Dermis blood vessel endothelial cell (primary cell): ENCODE measurements around the gene STARD10. TPM values are rescaled to one million over a fixed set of nuclear protein-coding genes. Genes with fewer than 3 reads are reported as not detected.
A peak's percentile ranks its signal among the peaks of the same experiment; 100 is the strongest.
"Not testable (repeated sequence)": the region's sequence is repeated elsewhere in the genome, so short reads cannot be mapped to it uniquely, and the experiment has no call there.

Experiments used
- DNase-seq: peaks from one replicate; pipeline ENCODE4 v3.0.0; 2010
- total RNA-seq: library from RNA; depleted of rRNA; stranded (reverse); fragments of >200 nt; gene quantifications from 2 replicates; pipeline ENCODE4 v1.2.3, GENCODE V29; 2014

The STARD10 gene
- total RNA-seq, 1 donor from 2014 or later = 60.4 TPM

DNA sequence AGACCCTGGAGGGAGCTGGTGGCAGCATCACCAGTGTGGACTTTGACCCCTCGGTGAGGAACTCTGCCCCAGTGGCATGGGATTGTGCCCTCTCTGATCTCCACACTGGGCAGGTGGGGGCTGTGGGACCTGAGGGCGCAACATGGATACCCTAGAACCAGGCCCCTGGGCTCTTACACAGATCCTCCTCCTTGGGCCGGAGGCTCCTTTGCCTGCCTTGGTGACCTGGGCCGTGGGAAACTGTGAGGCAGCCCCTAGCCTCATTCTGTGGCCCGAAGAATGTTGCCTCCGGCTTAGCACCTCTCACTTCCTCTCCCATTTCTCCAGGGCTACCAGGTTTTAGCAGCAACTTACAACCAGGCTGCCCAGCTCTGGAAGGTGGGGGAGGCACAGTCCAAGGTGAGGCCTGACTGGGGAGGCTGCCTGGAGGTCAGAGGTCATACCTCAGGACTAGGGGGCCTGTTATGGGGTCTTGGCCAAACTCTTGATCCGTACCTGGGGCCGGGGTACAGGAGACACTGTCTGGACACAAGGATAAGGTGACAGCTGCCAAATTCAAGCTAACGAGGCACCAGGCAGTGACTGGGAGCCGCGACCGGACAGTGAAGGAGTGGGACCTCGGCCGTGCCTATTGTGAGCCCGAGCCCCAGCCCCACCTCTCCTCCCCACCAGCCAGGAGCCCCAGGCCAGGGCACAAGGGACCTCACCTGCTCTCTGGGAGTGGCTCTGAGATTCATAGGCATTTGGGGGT, 32.5 kb upstream of the STARD10 start:
- no peak for DNase-seq

GRCh38 chr11:72825661-72826060, 31.8 kb upstream of the STARD10 start:
- no peak for DNase-seq

DNA sequence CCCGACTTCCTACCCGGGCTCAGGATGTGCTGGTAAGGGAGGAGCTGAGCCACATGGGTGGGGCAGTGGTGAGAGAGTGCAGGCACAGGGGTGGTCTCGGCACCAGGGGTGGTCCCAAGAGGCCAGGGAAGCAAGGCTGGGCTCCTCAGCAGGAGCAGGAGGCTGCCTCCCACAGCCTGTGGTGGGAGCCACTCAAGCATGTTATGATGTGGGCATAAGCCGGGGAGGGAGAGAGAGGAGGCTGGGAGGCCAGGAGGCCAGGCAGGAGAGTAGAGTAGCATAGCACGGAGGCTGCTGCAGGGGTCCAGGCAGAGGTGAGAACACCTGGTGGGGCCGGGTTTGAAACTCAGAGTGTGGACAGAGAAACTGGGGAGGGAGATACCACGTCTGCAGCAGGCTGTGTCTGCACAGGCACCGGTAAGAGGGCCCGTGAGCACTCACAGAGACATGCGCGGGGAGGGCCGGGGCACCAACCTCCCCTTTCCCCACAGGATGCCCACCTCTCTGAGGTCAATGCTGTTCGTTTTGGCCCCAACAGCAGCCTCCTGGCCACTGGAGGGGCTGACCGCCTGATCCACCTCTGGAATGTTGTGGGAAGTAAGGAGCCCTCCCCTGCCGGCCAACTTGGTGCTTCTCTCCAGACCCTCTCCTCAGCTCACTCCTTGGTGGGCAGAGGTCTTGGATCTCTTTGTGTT, 31.1 kb upstream of the STARD10 start:
- DNase-seq = no peak

GRCh38 chr11:72824020-72824419, 30.2 kb upstream of the STARD10 start:
- DNase-seq = no peak

GRCh38 chr11:72823105-72823804, 29.4 kb upstream of the STARD10 start:
- no peak for DNase-seq

DNA sequence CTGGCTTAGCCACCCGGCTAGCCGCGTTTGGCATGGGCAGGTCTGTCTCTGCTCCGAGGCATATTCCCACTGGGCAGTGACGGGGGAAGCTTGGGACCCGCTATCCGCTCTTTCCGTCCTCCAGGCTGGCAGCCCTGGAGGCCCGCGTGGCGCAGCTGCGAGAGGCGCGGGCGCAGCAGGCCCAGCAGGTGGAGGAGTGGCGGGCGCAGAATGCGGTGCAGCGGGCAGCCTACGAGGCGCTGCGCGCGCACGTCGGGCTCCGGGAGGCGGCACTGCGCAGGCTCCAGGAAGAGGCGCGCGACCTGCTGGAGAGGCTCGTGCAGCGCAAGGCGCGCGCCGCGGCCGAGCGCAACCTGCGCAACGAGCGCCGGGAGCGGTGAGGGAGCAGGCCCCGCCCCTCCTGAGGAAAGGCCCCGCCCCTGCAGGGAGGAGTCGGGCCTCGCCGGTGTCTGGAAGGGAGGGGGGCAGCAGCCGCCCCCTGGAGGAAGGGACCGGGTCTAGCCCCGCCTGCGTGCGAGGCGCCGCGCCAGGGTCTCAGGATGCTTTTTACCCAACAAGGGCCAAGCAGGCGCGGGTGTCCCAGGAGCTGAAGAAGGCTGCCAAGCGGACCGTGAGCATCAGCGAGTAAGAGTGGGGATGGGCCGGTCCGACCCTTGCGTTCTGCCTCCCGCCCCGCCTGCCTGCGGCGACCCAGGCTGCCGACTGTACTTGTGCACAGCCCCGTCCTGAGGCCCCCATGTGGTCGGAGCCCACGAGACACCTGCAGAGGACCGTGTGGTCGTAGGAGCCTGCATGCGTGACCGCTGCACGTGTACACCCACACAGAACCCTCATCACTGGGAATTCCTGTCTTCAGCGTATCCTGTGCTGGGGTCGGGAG, 28.3 kb upstream of the STARD10 start:
- DNase-seq = peak; percentile 93

GRCh38 chr11:72821221-72821919, 27.5 kb upstream of the STARD10 start:
- DNase-seq = no peak

- no peak for DNase-seq
Observed at GRCh38 chr11:72820439-72821139, 26.7 kb upstream of the STARD10 start.

DNA sequence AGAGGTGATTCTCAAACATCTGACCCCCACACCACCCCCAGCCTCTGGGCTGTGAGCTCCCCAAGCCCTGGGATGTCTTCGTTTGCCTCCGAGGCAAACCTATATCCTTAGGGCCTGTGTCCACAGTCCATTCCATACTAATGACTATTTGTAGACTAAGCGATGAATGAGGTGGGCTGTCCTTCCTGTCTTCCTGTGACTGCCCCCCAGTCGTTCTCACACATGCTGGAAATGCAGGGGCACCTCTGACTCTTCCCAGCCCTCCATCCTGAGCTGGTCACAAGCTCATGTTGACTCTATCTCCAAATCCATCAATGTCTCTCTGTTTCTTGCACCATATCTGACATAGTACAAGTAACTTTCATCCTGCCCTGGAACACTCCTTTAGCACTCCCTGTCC, 25.1 kb upstream of the STARD10 start:
- DNase-seq = no peak

DNA sequence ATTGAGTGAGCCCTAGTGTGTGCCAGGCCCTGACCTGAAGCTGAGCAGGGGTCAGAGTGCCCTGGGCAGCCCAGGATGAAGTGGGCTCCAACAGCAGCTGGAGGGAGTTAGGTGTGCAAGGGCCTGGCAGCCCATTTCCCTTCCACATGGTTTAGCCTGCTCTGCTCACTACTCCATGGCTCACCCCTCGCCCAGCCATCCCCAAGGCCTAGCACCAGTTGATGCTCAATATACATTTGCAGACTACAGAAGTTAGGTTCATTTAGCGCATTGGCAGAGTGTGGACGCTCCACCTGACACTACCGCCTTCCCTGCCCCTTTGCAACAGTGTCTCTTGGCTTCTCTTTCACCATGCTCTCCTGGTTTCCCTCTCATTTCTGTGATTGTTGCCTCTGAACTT, 24.1 kb upstream of the STARD10 start:
- DNase-seq = no peak

- DNase-seq = no peak
Observed at GRCh38 chr11:72816404-72816990, 22.6 kb upstream of the STARD10 start.

DNA sequence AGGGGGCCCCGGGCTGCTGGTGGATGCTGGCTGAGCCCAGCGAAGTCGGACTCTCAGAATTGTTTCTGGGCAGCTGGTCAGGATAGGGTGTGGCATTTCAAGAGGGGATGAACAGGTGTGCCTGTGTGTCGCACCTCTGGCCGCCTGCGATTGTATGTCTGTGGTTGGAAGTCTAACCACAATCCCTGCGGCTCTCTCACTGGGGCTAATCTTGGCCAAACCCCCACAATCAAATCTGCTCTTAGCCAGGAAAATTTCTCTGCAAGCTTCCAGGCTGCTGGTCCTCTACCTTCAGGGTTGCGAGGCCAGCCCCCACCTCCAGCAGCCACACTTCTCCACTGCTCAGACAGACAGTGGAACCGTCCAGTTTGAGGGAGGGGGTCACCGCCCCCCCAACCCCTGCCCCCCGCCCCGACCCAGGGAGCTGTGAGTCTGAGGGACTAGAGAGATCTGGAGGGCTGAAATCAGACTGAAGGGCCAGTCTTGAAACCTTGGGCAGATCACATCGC, 21.3 kb upstream of the STARD10 start:
- DNase-seq = no peak

DNA sequence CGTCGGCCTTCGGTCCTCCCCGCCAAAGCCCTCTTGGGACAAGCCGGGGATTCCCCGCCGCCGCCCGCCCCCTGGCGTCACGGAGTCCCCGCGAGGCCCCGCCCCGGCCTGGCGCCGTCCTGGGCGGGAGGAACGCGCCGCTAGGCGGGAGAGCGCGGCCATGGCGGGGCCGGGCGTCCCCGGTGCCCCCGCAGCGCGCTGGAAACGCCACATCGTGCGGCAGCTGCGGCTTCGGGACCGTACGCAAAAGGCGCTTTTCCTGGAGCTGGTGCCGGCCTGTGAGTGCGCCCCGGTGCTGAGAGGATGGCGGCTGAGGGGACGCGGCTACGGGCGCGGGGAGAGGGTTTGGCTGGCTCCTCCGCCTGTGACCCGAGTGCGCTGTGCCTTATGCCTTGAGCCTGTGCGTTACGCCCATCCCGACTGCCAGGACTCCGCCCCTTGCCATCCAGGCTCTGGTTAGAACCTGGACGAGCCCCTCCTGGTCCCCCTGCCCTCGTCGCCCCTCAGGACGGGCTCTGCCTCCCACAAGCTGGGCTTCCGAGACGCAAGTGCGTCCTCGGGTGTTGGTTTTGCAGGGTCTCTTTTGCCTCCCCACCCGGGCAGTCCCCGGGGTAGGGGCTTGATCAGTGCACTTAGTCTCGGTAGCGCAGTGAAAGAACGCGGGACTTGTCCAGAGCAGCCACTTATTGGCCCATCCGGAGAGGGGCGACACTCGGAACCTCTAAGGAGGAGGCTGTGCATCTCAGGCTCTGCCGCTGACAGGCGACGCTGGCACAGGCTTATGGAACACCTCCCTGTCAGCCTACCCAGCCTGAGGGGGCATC, 20.7 kb upstream of the STARD10 start, which contains the start of gene ATG16L2:
ATG16L2 (plus strand) TSS at position 126 of the 824 bp plus-strand sequence; CDS start at position 161, 35 bp downstream.
- DNase-seq = peak; percentile 92

DNA sequence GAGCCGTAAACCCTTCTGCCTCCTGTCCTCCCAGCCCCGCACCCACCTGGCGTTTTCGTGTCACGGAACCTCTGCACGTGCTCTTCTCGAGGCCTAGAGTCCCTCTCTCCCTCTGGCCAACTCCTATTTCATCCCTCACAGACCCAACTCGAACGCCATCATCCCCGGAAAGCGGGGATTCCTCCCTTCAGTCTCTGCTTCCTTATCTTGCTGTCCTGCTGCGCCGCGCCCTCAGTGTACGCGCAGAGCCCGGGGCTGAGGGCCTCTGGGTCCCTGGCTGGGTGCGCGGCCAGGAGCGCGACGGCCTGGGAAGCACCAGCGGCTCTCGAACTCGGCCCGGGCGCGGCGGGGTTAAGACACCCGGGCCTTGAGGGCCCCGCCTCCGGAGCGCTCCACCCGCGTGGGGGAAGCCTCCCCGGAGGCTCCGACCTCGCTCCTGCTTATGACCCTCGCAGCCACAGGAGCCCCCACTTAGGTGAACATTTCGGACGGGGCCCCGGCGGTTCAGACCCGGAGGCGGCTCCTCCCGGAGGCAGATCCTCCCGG, 20.0 kb upstream of the STARD10 start:
- DNase-seq = peak; percentile 77

DNA sequence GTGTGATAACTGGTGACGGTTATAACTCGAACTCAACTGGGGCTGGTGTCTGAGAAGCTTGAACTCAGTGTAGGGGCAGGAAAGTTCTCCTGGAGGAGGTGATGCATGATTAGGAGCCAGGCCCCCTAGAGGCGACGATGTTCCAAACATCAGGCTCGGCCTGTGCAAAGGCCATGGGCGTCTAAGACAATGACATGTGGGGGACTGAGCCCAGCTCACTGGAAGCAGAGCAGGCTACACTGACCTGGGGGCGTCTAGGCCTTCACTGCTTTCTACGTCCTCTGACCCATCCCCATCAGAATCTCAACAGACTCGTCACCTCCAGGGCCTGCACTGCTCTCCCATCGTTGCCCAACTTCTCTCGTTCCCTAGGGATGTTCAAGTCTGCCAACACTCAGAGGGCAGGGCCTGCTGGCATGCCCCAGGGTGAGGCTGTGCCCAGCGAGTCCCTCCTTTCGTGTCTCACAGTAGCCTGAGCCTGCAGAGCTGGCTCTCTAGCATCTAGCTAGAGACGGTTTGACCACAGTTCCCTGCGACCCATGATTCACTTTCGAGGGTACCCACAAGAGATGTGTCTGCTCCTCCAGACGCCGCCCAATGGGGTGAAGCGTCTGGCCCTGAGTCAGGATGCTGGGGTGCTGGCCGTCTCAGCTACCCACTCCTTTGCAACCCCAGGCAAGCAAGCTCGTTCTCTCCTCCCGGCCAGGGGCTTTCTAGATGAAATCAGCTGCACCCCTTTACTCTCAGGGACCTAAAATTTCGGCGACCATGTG, 19.3 kb upstream of the STARD10 start:
- peak; percentile 76 for DNase-seq

GRCh38 chr11:72812604-72812966, 18.7 kb upstream of the STARD10 start:
- no peak for DNase-seq

DNA sequence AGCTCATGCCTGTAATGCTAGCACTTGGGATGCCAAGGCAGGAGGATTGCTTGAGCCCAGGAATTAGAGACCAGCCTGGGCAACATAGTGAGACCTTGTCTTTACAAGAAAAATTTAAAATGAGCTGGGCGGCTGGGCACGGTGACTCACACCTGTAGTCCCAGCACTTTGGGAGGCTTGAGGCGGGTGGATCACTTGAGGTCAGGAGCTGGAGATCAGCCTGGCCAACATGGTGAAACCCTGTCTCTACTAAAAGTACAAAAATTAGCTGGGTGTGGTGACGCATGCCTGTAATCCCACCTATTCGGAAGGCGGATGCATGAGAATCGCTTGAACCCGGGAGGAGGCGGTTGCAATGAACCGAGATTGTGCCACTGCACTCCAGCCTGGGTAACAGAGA, 17.8 kb upstream of the STARD10 start:
- DNase-seq = not testable (repeated sequence)

GRCh38 chr11:72808331-72808798, 14.5 kb upstream of the STARD10 start:
- no peak for DNase-seq
